Upper lobe of left lung (tissue), 6 donors: ENCODE measurements around the gene BRD7. TPM values are rescaled to one million over a fixed set of nuclear protein-coding genes. Genes with fewer than 3 reads are reported as not detected.
A peak's percentile ranks its signal among the peaks of the same experiment; 100 is the strongest.

ENCODE experiments used
- ATAC-seq, 2 donors: fragments of 200-7000 bp; cut with Tn5 transposase; one replicate each; pipeline ENCODE4 v1.9.1; 2022; ENCODE audit warnings: mild to moderate bottlenecking in 2 of 2, moderate library complexity in 2 of 2; ENCODE audit not compliant: low FRiP score in 2 of 2
- DNase-seq, 2 donors: peaks; one replicate each; pipeline ENCODE4 v3.0.0-alpha.2; 2019 to 2020
- H3K27ac ChIP-seq, 4 donors: fragments of 200-600 bp; sonication (generic); one replicate each; pipeline ENCODE4 v1.5.1; 2016 to 2019
- H3K27me3 ChIP-seq, 4 donors: fragments of 200-600 bp; sonication (generic); one replicate each; pipeline ENCODE4 v1.5.1; 2017 to 2019
- H3K36me3 ChIP-seq, 4 donors: fragments of 200-600 bp; sonication (generic); one replicate each; pipeline ENCODE4 v1.5.1; 2016 to 2019
- H3K4me1 ChIP-seq, 4 donors: fragments of 200-600 bp; sonication (generic); one replicate each; pipeline ENCODE4 v1.5.1; 2018 to 2019
- H3K4me3 ChIP-seq, 4 donors: fragments of 200-600 bp; sonication (generic); one replicate each; pipeline ENCODE4 v1.5.1; 2017 to 2019; ENCODE audit warnings: mild to moderate bottlenecking in 2 of 4, moderate library complexity in 1 of 4
- H3K9me3 ChIP-seq, 4 donors: fragments of 200-600 bp; sonication (generic); one replicate each; pipeline ENCODE4 v1.5.1; 2018 to 2019
- EP300 ChIP-seq, 4 donors: sonication (generic); formaldehyde crosslinking; IDR thresholded peaks; one replicate each; pipeline ENCODE4 v1.5.1; 2017; ENCODE audit warnings: antibody characterized with exemption in 4 of 4, control low read depth in 2 of 4
- POLR2A ChIP-seq, 4 donors: fragments of 450-650 bp; IDR thresholded peaks; one replicate each; pipeline ENCODE4 v1.5.1; 2016 to 2017; ENCODE audit warnings: antibody characterized with exemption in 4 of 4, mild to moderate bottlenecking in 2 of 4
- POLR2AphosphoS5 ChIP-seq, 2 donors: sonication (generic); formaldehyde crosslinking; IDR thresholded peaks; one replicate each; pipeline ENCODE4 v1.5.1; 2017; ENCODE audit warnings: antibody characterized with exemption in 2 of 2
- WGBS, 2 donors: methylation state at CpG; one replicate each; pipeline ENCODE4 v1.1.5; 2017 to 2018; 5-methylcytosine and 5-hydroxymethylcytosine counted together
- total RNA-seq, 6 donors: library from RNA; depleted of rRNA in 4 of 6; stranded (reverse); fragments of >200 nt in 4 of 6; gene quantifications; one replicate each; pipeline versions ENCODE4 v1.1.0 to v1.2.1, GENCODE V29; 2016 to 2021
- TF ChIP-seq, protein P1 (sequence below), 6 experiments: fragments of 450-650 bp in 4 of 6; fragments of 200-600 bp in 2 of 6; sonication (generic) in 2 of 6; IDR thresholded peaks; one replicate each; pipeline ENCODE4 v1.5.1; 2016 to 2019; ENCODE audit warnings: antibody characterized with exemption in 6 of 6
- donor health status: DM: no; HTN: no; CAD: no; lungs with moderate emphysema.
- donor health status: DM: no; HTN: yes; CAD: no; lungs with severe emphysema.

The BRD7 gene
- total RNA-seq, 6 donors from 2014 or later, result 41.5 to 68.2 (median 53.4) TPM

DNA sequence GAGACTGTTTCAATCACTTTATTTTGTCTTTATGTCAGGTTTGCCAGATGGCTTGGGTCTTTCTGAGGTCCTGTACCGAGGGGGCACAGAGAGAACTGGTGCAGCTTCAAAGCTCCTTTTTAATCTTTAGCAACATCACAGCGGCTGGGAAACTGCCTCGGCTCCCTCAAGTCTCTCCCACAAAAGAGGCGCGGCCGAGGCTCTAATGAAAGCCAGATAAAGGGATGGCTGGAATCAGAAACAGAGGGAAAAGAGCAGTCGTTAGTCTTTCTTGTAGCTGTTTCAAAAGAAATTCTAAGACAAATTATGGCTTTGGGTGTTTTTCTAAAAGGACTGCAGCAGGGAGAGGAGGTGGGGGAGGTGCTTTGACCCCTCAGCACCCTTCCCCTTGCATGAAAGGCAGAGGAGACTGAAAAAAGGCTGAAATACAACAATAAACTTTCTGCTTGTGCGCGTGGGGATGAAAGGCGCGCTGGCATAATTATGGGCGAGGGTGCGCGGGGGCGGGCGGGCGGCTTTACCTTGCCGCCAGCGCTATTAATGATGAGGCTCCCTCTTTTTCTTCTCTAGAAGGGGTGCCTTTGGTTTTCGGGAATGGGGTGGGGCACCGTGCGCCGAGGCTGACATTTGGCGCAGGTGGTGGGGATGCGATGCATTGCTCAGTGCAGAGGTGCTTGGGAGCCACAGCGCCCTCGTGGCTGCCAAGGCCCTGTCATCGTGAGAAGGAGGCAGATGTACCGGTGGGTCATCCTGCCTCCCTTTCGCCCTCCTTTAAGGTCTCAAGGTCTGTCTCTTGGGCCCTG, 22.3 kb upstream of the BRD7 start:
- Histone ChIP-seq H3K4me3 (no peak overlapping the region), H3K36me3 (no peaks in the 10 kb centered on the region), H3K4me1 (no peaks in the 10 kb centered on the region), H3K27ac (no peak overlapping the region), H3K27me3 (no peaks in the 10 kb centered on the region), H3K9me3 (no peaks in the 10 kb centered on the region)
- no peak for ATAC-seq
- DNase-seq, result peak in 1 of 2 donors; percentile 65
- 83 to 85% methylated on average over 24 to 27 of the region's 30 CpGs for WGBS, 2 donors
- TF ChIP-seq, protein P1, sequence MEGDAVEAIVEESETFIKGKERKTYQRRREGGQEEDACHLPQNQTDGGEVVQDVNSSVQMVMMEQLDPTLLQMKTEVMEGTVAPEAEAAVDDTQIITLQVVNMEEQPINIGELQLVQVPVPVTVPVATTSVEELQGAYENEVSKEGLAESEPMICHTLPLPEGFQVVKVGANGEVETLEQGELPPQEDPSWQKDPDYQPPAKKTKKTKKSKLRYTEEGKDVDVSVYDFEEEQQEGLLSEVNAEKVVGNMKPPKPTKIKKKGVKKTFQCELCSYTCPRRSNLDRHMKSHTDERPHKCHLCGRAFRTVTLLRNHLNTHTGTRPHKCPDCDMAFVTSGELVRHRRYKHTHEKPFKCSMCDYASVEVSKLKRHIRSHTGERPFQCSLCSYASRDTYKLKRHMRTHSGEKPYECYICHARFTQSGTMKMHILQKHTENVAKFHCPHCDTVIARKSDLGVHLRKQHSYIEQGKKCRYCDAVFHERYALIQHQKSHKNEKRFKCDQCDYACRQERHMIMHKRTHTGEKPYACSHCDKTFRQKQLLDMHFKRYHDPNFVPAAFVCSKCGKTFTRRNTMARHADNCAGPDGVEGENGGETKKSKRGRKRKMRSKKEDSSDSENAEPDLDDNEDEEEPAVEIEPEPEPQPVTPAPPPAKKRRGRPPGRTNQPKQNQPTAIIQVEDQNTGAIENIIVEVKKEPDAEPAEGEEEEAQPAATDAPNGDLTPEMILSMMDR (IDR thresholded peaks at IDR 0.05), result no peak
- no peak for TF ChIP-seq POLR2AphosphoS5 (IDR thresholded peaks at IDR 0.05)

DNA sequence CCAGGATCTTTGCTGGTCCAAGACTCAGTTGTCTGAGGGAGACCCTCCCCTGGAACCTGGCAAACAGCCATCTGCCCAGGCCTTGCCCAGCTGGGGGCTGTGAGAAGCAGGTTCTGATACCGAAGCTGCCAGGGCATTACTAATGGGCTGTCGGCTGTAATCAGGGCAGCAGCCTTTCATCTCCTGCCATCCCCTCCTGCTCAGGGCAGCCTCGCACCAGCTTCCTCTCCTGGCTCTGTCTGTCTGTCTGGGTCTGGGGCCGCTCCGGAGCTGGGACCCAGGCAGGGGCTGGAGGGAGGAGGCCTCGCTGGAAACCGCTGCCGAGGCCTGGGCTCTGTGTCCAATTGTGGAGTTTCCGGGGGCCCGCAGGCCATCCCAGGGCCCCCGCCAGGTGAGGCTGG, 21.6 kb upstream of the BRD7 start:
- no peak overlapping the region for H3K4me3 ChIP-seq
- WGBS, 2 donors, result 64% methylated on average over 11 of the region's 11 CpGs; no CpG with 5 or more reads in 1 of the 2 donors
- H3K36me3 ChIP-seq, result no peaks in the 10 kb centered on the region
- H3K9me3 ChIP-seq, result no peaks in the 10 kb centered on the region
- DNase-seq, result peak in 1 of 2 donors; percentile 74
- no peak for ATAC-seq
- no peaks in the 10 kb centered on the region for H3K4me1 ChIP-seq
- no peak overlapping the region for H3K27ac ChIP-seq
- H3K27me3 ChIP-seq, result no peaks in the 10 kb centered on the region
- no peak for TF ChIP-seq POLR2AphosphoS5 (IDR thresholded peaks at IDR 0.05)
- TF ChIP-seq POLR2A (IDR thresholded peaks at IDR 0.05), result no peak
- TF ChIP-seq, protein P1 (IDR thresholded peaks at IDR 0.05), result no peak
- no peak for TF ChIP-seq EP300 (IDR thresholded peaks at IDR 0.05)

DNA sequence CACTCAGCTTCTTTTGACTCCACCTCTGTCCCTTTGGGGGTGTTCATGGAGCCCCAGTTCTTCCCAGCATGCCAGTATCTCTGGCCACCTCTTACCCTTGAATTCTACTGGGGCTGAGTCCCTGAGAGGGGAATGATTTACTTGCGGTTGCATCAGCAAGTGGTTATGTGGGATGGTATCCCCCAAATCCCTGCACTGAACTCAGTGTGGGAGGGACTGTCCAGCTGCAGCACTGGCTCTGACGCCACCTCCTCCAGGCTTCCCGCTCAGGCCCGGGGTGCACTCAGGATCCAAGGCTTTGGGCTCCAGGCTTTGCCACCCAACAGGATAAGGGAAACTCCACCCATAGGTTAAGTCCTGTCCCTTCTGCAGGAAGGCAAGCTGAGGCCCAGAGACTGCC, 21.1 kb upstream of the BRD7 start:
- no peak overlapping the region for H3K4me3 ChIP-seq
- no peaks in the 10 kb centered on the region for H3K36me3 ChIP-seq
- no peak overlapping the region for H3K27ac ChIP-seq
- TF ChIP-seq, protein P1 (IDR thresholded peaks at IDR 0.05), result no peak
- TF ChIP-seq POLR2A (IDR thresholded peaks at IDR 0.05), result no peak
- TF ChIP-seq EP300 (IDR thresholded peaks at IDR 0.05), result no peak
- no peak for TF ChIP-seq POLR2AphosphoS5 (IDR thresholded peaks at IDR 0.05)
- no peaks in the 10 kb centered on the region for H3K9me3 ChIP-seq
- H3K4me1 ChIP-seq, result no peaks in the 10 kb centered on the region
- DNase-seq (no peak), ATAC-seq (no peak)
- WGBS, 2 donors, result 90 to 100% methylated on average over 1 to 4 of the region's 4 CpGs
- H3K27me3 ChIP-seq, result no peaks in the 10 kb centered on the region

DNA sequence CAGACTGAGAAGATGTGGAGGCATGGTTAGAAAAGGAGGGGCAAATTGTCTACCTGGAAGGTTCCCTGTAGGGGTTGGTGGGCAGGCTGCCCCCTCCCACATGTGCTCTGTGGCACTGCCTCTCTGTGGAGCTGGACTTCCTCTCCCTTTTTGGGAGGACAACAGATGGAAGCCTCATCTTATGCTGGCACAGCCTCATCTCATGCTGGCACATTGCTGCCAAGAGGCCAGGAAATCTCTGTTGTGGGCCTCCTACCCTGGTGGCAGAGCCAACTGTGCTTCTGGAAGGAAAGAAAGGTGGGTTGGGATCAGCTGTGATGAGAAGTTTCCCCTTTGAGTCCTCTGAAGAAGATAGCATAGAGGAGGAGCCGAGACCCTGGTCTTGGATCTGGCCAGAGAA, 19.7 kb upstream of the BRD7 start:
- Histone ChIP-seq H3K4me3 (no peak overlapping the region), H3K36me3 (no peaks in the 10 kb centered on the region), H3K27me3 (no peaks in the 10 kb centered on the region), H3K9me3 (no peaks in the 10 kb centered on the region), H3K27ac (no peak overlapping the region), H3K4me1 (no peaks in the 10 kb centered on the region)
- DNase-seq (no peak), ATAC-seq (no peak)
- TF ChIP-seq POLR2A (IDR thresholded peaks at IDR 0.05) (no peak), EP300 (IDR thresholded peaks at IDR 0.05) (no peak), POLR2AphosphoS5 (IDR thresholded peaks at IDR 0.05) (no peak)
- TF ChIP-seq, protein P1 (IDR thresholded peaks at IDR 0.05), result no peak
- WGBS, 2 donors, result 76 to 89% methylated on average over 1 of the region's 1 CpG

DNA sequence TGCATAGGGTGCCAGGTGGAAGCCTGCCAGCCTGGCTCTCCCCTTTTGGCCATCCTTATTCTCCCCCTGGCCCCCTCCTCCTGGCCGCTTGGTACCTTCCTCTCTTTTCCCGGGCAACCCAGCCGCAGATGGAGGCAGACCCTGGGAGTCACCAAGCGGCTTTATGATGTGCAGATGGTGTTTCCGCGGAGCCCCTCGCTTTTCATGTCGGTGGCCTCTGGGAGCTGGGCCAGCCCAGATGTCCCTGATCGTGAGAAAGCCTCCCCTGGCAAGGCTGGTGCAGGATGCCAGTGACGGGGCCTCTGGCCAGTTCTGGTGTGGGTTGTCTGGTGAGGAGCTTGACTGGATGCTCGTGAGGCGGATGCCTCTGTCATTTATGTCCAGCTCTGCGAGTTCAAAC, 18.0 kb upstream of the BRD7 start:
- Histone ChIP-seq H3K36me3 (no peaks in the 10 kb centered on the region), H3K4me3 (no peak overlapping the region), H3K27ac (no peak overlapping the region), H3K27me3 (no peaks in the 10 kb centered on the region), H3K9me3 (no peaks in the 10 kb centered on the region), H3K4me1 (no peaks in the 10 kb centered on the region)
- DNase-seq (no peak), ATAC-seq (no peak)
- 77 to 88% methylated on average over 13 of the region's 13 CpGs for WGBS, 2 donors
- no peak for TF ChIP-seq POLR2A (IDR thresholded peaks at IDR 0.05)
- TF ChIP-seq POLR2AphosphoS5 (IDR thresholded peaks at IDR 0.05), result no peak
- no peak for TF ChIP-seq EP300 (IDR thresholded peaks at IDR 0.05)
- TF ChIP-seq, protein P1 (IDR thresholded peaks at IDR 0.05), result no peak
